NOMO-1 treated with DMSO at 0.1 percent for 48 hours (cell line): ENCODE data around the gene AKR1C3.
"Not testable (repeated sequence)": the region's sequence is repeated elsewhere in the genome, so short reads cannot be mapped to it uniquely, and the experiment has no call there.

Experiments
- DNase-seq: peaks from one replicate; lab custom pipeline; 2025; ENCODE audit not compliant: unreplicated experiment; lab: John Stamatoyannopoulos, UW

The AKR1C3 gene

GRCh38 chr10:5088703-5089261 lies 5.4 kb upstream of the AKR1C3 start:
- DNase-seq, result no peak

GRCh38 chr10:5089865-5090264 lies 4.3 kb upstream of the AKR1C3 start:
- peak; percentile 41 for DNase-seq

GRCh38 chr10:5090551-5090950 lies 3.7 kb upstream of the AKR1C3 start:
- no peak for DNase-seq

DNA sequence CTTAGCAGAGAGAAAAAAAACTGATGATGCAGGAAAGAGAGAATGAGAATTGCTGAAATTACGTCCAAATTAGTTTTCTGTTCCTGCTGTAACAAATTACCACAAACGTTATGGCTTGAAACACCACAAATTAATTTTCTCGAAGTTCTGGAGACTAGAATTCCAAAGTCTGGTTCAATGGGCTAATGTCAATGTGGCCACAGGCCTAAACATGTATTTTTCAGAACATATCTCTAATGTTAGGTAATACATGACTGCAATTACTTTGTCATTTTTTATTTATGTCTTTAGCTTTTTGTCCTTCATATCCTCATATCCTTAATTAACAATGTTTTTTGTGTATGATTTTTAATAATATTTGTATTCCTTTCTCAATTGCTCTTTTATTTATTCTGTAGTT lies 3.0 kb upstream of the AKR1C3 start:
- DNase-seq, result no peak

- DNase-seq, result no peak
Observed at GRCh38 chr10:5092375-5092774, 1.8 kb upstream of the AKR1C3 start.

- DNase-seq, result no peak
Observed at GRCh38 chr10:5092848-5093790, 1.1 kb upstream of the AKR1C3 start.

DNA sequence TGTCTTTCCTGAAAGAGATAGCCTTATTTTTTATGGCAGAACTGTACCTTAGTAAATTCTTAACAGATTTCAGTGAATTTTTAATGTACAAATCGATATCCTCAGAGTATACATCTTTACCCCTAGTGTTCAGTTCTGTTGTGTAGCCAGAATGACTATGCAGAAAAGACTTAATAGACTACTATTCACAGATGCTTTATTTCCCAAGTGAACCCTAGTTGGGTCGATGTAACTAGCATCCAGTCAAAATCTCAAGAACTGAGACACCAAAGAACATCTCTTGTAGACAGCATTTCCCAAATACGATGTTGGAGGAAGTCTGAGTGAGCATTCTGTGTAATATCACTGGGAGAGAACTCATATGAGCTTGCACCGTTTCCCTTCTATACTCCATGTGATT lies 1.5 kb downstream of the AKR1C3 start:
- no peak for DNase-seq

- DNase-seq, result no peak
Observed at GRCh38 chr10:5096108-5096507, 1.9 kb downstream of the AKR1C3 start.

- not testable (repeated sequence) for DNase-seq
Observed at GRCh38 chr10:5102479-5102878, 8.3 kb downstream of the AKR1C3 start.

GRCh38 chr10:5103481-5103880 lies 9.3 kb downstream of the AKR1C3 start:
- DNase-seq, result no peak

- DNase-seq, result no peak
Observed at GRCh38 chr10:5105626-5106025, 11.4 kb downstream of the AKR1C3 start.

- peak; percentile 4 for DNase-seq
Observed at GRCh38 chr10:5106553-5106952, 12.3 kb downstream of the AKR1C3 start.

- no peak for DNase-seq
Observed at GRCh38 chr10:5107860-5108526, 13.8 kb downstream of the AKR1C3 start.

- DNase-seq, result no peak
Observed at GRCh38 chr10:5108658-5109416, 14.6 kb downstream of the AKR1C3 start.

- not testable (repeated sequence) for DNase-seq
Observed at GRCh38 chr10:5109861-5110260, 15.6 kb downstream of the AKR1C3 start.

DNA sequence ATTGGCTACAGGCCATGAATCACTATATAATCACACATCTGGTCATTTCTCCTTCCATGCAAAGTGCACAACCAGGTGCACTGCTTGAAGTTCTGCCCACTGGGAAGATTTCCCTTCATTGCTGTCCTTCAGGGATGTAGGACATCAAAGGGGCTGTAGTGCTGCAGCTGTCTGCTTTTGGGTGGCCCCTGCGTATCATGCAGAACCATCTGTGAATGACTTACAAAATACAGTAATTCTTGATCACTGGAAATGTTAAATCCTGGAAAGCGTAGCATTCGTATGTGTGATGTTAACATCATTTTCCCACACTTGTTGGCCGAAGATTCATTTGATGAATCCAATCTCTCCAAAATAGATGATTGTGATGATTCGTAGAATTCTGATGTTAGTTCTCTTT lies 22.4 kb downstream of the AKR1C3 start:
- no peak for DNase-seq

GRCh38 chr10:5117026-5117425 lies 22.8 kb downstream of the AKR1C3 start:
- no peak for DNase-seq

- not testable (repeated sequence) for DNase-seq
Observed at GRCh38 chr10:5119997-5120396, 25.8 kb downstream of the AKR1C3 start.

DNA sequence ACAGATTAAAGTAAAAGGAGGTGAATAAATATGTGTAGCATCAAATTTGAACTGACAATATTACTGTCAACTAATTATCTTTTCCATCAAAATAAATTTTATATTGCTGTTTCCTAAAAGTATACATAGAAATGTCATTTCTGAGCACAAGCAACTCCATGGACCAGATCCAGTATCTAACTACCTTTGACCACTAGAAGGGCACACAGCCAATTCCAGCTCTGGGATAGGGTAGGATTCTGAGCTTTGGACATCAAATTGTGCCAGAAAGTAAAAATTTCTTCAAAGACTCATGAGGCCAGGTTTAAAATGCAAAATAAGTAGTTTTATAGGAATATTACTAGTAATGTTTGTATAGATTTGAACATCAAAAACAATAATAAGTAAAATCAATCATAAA lies 29.7 kb downstream of the AKR1C3 start:
- no peak for DNase-seq

DNA sequence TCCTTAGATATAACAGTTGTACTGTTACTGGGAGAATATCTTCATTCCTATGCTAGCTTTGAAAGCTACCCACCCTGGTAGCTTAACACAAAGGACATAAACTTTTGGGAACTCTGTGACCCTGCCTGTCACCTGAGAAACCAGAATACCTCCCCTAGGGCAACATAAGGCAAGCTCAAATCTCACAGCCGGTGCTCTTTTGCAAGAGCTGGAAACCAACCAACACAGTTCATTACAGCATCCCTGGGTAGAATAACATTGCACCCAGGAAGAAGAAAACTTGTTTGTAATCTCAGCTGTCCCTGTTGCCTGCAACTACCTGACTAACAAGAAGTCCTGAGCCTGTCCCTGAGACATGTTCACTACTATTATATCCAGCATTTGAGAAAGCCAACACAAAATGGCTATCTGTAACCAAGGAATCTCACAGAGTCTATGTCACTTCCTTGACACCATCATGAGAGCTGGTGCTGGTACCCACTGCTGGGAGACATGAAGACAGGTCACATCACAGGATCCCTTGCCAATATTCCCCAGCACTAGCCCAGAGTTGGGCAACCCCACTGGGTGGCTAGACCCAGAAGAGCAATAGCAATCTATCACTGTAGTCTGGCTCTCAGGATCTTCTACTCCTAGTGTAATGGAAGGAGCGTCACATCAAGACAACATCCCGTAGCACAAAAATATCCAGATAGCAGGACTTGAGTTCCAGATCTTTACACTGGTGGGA lies 31.3 kb downstream of the AKR1C3 start:
- no peak for DNase-seq

- DNase-seq, result no peak
Observed at GRCh38 chr10:5135581-5135980, 41.4 kb downstream of the AKR1C3 start.
